ENCODE data around the gene FNDC3B. TPM values are rescaled to one million over a fixed set of nuclear protein-coding genes. Genes with fewer than 3 reads are reported as not detected.

Gene FNDC3B
- total and polyA plus RNA-seq, 2 donors from 2014 or later = 11.8 to 185 TPM

DNA sequence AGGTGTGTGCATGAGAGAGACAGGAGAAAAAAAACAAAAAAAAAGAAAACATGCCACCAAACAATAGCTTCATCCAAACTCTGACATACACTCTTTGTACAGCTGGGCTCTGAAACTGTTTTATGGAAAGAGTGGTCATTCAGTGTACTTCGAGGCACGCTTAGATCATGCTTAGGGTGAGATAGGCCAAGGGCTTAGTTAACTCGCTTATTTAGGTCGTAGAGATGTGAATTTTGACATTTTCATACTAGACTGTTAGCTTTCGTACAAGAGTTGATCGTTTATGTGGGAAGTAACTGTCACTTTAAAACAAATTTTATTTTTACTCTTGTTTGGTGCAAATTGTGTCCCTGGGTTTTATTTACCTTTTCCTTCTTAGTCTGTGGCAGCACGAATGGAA lies 242.5 kb downstream of the FNDC3B start:
- DNase-seq = no peak
- no peak overlapping the region for H3K4me3 ChIP-seq (ENCODE audit: low read length in 3 of 3)
- no peaks in the 10 kb centered on the region for H3K9me3 ChIP-seq (ENCODE audit: control insufficient read depth in 2 of 3, insufficient read depth in 1 of 3, low read length in 3 of 3)
- H3K9ac ChIP-seq (ENCODE audit: low read length in 3 of 3) = no peak overlapping the region
- FAIRE-seq = no peak
- TF ChIP-seq CTCF (IDR thresholded peaks at IDR 0.05; ENCODE audit: borderline replicate concordance, extremely low read depth, insufficient read depth) = no peak
- peaks cover 0 to 9% (median 7%) of the 10 kb centered on the region in 3 donors for H3K4me1 ChIP-seq (ENCODE audit: control insufficient read depth in 2 of 3, insufficient read depth in 2 of 3, low read depth in 1 of 3, low read length in 3 of 3)
- H3K27me3 ChIP-seq (ENCODE audit: control insufficient read depth, insufficient read depth, low read length) = no peaks in the 10 kb centered on the region
- intact Hi-C loops (cut with DNase I) = no loop called here
- no peak overlapping the region for H3K27ac ChIP-seq (ENCODE audit: low read depth in 2 of 2, low read length in 2 of 2)
- H3K36me3 ChIP-seq (ENCODE audit: control insufficient read depth in 2 of 3, insufficient read depth in 3 of 3, low read length in 3 of 3) = no peaks in the 10 kb centered on the region

DNA sequence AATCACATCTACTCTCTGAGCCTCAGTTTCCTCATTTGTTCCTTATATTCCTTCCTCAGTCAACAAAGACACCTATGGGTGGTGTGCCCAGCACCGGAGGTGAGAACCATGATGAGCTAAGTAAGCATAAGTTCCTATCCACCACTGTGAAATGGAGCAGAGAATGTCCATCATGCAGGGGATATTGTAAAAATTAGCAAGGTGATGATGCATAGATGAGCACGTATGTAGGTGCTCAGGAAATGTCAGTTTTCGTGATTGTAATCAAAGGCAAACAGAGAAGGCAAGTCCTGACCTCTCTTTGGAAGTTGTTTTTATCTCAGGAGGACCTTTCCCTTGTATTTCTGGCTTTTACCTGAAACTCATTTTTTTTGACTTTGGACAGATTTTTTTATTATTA lies 243.5 kb downstream of the FNDC3B start:
- Histone ChIP-seq H3K9ac (ENCODE audit: low read length in 3 of 3) (no peak overlapping the region), H3K27ac (ENCODE audit: low read depth in 2 of 2, low read length in 2 of 2) (no peak overlapping the region), H3K36me3 (ENCODE audit: control insufficient read depth in 2 of 3, insufficient read depth in 3 of 3, low read length in 3 of 3) (no peaks in the 10 kb centered on the region), H3K9me3 (ENCODE audit: control insufficient read depth in 2 of 3, insufficient read depth in 1 of 3, low read length in 3 of 3) (no peaks in the 10 kb centered on the region), H3K27me3 (ENCODE audit: control insufficient read depth, insufficient read depth, low read length) (no peaks in the 10 kb centered on the region), H3K4me3 (ENCODE audit: low read length in 3 of 3) (no peak overlapping the region), H3K4me1 (ENCODE audit: control insufficient read depth in 2 of 3, insufficient read depth in 2 of 3, low read depth in 1 of 3, low read length in 3 of 3) (peaks cover 0 to 13% (median 7%) of the 10 kb centered on the region in 3 donors)
- DNase-seq (no peak), FAIRE-seq (no peak)
- intact Hi-C loops (cut with DNase I) = no loop called here
- no peak for TF ChIP-seq CTCF (IDR thresholded peaks at IDR 0.05; ENCODE audit: borderline replicate concordance, extremely low read depth, insufficient read depth)

GRCh38 chr3:172283841-172284357 lies 244.5 kb downstream of the FNDC3B start:
- Histone ChIP-seq H3K4me3 (ENCODE audit: low read length in 3 of 3) (no peak overlapping the region), H3K9me3 (ENCODE audit: control insufficient read depth in 2 of 3, insufficient read depth in 1 of 3, low read length in 3 of 3) (no peaks in the 10 kb centered on the region), H3K27me3 (ENCODE audit: control insufficient read depth, insufficient read depth, low read length) (no peaks in the 10 kb centered on the region), H3K27ac (ENCODE audit: low read depth in 2 of 2, low read length in 2 of 2) (no peak overlapping the region), H3K4me1 (ENCODE audit: control insufficient read depth in 2 of 3, insufficient read depth in 2 of 3, low read depth in 1 of 3, low read length in 3 of 3) (peaks cover 0 to 15% (median 9%) of the 10 kb centered on the region in 3 donors), H3K36me3 (ENCODE audit: control insufficient read depth in 2 of 3, insufficient read depth in 3 of 3, low read length in 3 of 3) (no peaks in the 10 kb centered on the region), H3K9ac (ENCODE audit: low read length in 3 of 3) (no peak overlapping the region)
- FAIRE-seq (no peak), DNase-seq (no peak)
- TF ChIP-seq CTCF (IDR thresholded peaks at IDR 0.05; ENCODE audit: borderline replicate concordance, extremely low read depth, insufficient read depth) = no peak
- intact Hi-C loops (cut with DNase I) = no loop called here

- no peak for FAIRE-seq
- H3K27ac ChIP-seq (ENCODE audit: low read depth in 2 of 2, low read length in 2 of 2) = no peak overlapping the region
Measured at GRCh38 chr3:172285844-172286243, 246.5 kb downstream of the FNDC3B start.

More at GRCh38 chr3:172285844-172286243, 246.5 kb downstream of the FNDC3B start:
- Histone ChIP-seq H3K4me3 (ENCODE audit: low read length in 3 of 3) (no peak overlapping the region), H3K4me1 (ENCODE audit: control insufficient read depth in 2 of 3, insufficient read depth in 2 of 3, low read depth in 1 of 3, low read length in 3 of 3) (peaks cover 0 to 20% (median 9%) of the 10 kb centered on the region in 3 donors), H3K9ac (ENCODE audit: low read length in 3 of 3) (no peak overlapping the region), H3K36me3 (ENCODE audit: control insufficient read depth in 2 of 3, insufficient read depth in 3 of 3, low read length in 3 of 3) (no peaks in the 10 kb centered on the region), H3K9me3 (ENCODE audit: control insufficient read depth in 2 of 3, insufficient read depth in 1 of 3, low read length in 3 of 3) (no peaks in the 10 kb centered on the region), H3K27me3 (ENCODE audit: control insufficient read depth, insufficient read depth, low read length) (no peaks in the 10 kb centered on the region)
- TF ChIP-seq CTCF (IDR thresholded peaks at IDR 0.05; ENCODE audit: borderline replicate concordance, extremely low read depth, insufficient read depth) = no peak
- DNase-seq = no peak
- intact Hi-C loops (cut with DNase I) = no loop called here
